ENCODE data around the gene MECR.

MECR gene

GRCh38 chr1:29245261-29245660, 14.5 kb upstream of the MECR start:
- POLR2A ChIA-PET (ENCODE audit: low non-redundant PET) = no interaction called here
- peak overlapping the region; percentile 17 for H3K27ac ChIP-seq
- CTCF ChIA-PET = interaction anchor here (0.6 to 1.1 kb wide), 7 partner anchors 10 to 1135 kb away, joined by 3 to 4 read pairs (median 4); no protein-coding TSS in a partner anchor
- TF ChIP-seq, protein P1, sequence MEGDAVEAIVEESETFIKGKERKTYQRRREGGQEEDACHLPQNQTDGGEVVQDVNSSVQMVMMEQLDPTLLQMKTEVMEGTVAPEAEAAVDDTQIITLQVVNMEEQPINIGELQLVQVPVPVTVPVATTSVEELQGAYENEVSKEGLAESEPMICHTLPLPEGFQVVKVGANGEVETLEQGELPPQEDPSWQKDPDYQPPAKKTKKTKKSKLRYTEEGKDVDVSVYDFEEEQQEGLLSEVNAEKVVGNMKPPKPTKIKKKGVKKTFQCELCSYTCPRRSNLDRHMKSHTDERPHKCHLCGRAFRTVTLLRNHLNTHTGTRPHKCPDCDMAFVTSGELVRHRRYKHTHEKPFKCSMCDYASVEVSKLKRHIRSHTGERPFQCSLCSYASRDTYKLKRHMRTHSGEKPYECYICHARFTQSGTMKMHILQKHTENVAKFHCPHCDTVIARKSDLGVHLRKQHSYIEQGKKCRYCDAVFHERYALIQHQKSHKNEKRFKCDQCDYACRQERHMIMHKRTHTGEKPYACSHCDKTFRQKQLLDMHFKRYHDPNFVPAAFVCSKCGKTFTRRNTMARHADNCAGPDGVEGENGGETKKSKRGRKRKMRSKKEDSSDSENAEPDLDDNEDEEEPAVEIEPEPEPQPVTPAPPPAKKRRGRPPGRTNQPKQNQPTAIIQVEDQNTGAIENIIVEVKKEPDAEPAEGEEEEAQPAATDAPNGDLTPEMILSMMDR (conservative IDR thresholded peaks at IDR 0.05; ENCODE audit: low read depth) = no peak
- DNase-seq (ENCODE audit: low spot score) = no peak

GRCh38 chr1:29243871-29244200, 13.1 kb upstream of the MECR start:
- ChIA-PET POLR2A (ENCODE audit: low non-redundant PET) (no interaction called here), CTCF (interaction anchor here (0.7 kb wide), 1 partner anchor 128 kb away, joined by 5 read pairs; no protein-coding TSS in a partner anchor)
- TF ChIP-seq, protein P1 (conservative IDR thresholded peaks at IDR 0.05; ENCODE audit: low read depth) = no peak
- H3K27ac ChIP-seq = no peak overlapping the region
- no peak for DNase-seq (ENCODE audit: low spot score)

DNA sequence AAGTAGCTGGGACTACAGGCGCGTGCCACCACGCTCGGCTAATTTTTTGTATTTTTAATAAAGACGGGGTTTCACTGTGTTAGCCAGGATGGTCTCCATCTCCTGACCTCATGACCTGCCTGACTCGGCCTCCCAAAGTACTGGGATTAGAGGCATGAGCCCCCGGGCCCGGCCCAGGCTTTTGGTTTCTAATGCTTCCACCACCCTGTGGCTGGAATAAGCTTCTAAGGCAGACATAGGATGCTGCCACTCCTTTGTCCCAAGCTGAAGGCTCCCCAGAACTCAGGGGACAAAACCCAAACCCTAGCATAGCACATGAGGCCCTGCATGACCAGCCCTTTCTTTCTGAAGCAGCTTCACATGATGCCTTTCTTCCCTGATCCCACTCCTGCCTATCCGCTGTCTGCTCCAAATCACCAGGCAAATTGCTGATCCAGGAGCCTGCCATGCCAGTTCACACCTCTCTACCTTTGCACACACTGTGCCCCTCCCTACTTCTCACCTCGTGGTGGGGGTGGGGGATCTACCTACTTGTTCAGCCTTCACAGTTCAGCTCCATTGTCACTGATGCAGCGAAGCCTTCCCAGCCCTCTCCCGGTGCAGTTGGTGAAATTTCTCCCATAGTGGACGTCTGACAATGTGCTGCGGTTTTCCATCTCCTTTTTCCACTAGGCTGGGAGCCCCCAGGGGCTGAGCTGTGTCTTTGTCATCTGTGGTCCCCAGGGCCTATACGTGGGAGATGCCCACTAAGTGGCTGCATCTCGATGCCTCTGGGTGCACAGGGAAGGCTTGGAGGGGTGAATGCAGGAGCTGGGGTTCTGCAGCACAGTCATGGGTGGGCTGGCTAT, 12.5 kb upstream of the MECR start:
- POLR2A ChIA-PET (ENCODE audit: low non-redundant PET) = no interaction called here
- CTCF ChIA-PET = interaction anchor here (0.6 to 0.7 kb wide), 2 partner anchors 29 to 129 kb away, joined by 4 to 5 read pairs; no protein-coding TSS in a partner anchor

DNA sequence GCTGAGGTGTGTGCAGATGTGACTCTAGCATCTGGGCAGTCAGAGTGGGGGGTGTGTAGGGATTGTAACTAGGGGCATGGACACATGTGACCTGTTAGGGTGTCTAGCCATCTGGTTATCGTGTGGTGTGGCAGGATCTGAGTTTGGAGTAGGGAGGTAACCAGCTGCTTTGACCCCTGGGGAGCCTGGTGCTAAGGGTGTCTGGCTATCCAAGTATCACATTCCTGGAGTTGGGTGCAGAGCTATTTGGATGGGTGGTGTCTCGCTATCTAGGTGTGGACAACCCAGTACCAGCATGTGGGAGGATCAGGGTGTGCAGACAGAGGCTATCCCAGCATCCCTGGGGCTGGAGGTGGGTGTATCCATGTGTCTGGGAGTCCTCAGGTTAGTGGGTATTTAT, 10.3 kb upstream of the MECR start:
- peak overlapping the region; percentile 25 for H3K27ac ChIP-seq
- ChIA-PET CTCF (interaction anchor here (0.6 kb wide), 1 partner anchor 10 kb away, joined by 3 read pairs; no protein-coding TSS in a partner anchor), POLR2A (ENCODE audit: low non-redundant PET) (no interaction called here)
- TF ChIP-seq, protein P1 (conservative IDR thresholded peaks at IDR 0.05; ENCODE audit: low read depth) = no peak
- DNase-seq (ENCODE audit: low spot score) = no peak

More for the DNA sequence above, 12.5 kb upstream of the MECR start:
- H3K27ac ChIP-seq = no peak overlapping the region
- DNase-seq (ENCODE audit: low spot score) = no peak
- TF ChIP-seq, protein P1 (conservative IDR thresholded peaks at IDR 0.05; ENCODE audit: low read depth) = no peak

GRCh38 chr1:29240400-29240837, 9.7 kb upstream of the MECR start:
- DNase-seq (ENCODE audit: low spot score) = no peak
- H3K27ac ChIP-seq = peak overlapping the region; percentile 25
- ChIA-PET POLR2A (ENCODE audit: low non-redundant PET) (no interaction called here), CTCF (no interaction called here)
- TF ChIP-seq, protein P1 (conservative IDR thresholded peaks at IDR 0.05; ENCODE audit: low read depth) = no peak

GRCh38 chr1:29239142-29239541, 8.4 kb upstream of the MECR start:
- TF ChIP-seq, protein P1 (conservative IDR thresholded peaks at IDR 0.05; ENCODE audit: low read depth) = no peak
- ChIA-PET POLR2A (ENCODE audit: low non-redundant PET) (no interaction called here), CTCF (interaction anchor here (0.8 to 1.2 kb wide), 2 partner anchors 31 to 93 kb away, joined by 3 to 4 read pairs; no protein-coding TSS in a partner anchor)
- peak overlapping the region; percentile 91 for H3K27ac ChIP-seq
- DNase-seq (ENCODE audit: low spot score) = peak; percentile 63
